GM10266 (cell line): ENCODE data around the gene DGKD.

Source experiments
- DNase-seq: peaks from one replicate; pipeline ENCODE4 v3.0.0; 2012; ENCODE audit errors: extremely low spot score
- CTCF ChIP-seq: IDR thresholded peaks from 2 replicates; pipeline ENCODE4 v1.5.1; 2012; ENCODE audit warnings: mild to moderate bottlenecking, low read depth; ENCODE audit not compliant: control insufficient read depth, insufficient read depth; ENCODE audit errors: missing control alignments

Gene DGKD

GRCh38 chr2:233338046-233338445 lies 16.2 kb upstream of the DGKD start:
- DNase-seq: no peak

GRCh38 chr2:233338812-233339368 lies 15.4 kb upstream of the DGKD start:
- no peak for TF ChIP-seq CTCF
- no peak for DNase-seq

More at GRCh38 chr2:233338046-233338445, 16.2 kb upstream of the DGKD start:
- no peak for TF ChIP-seq CTCF

GRCh38 chr2:233339427-233339826 lies 14.9 kb upstream of the DGKD start:
- no peak for DNase-seq
- TF ChIP-seq CTCF: no peak

DNA sequence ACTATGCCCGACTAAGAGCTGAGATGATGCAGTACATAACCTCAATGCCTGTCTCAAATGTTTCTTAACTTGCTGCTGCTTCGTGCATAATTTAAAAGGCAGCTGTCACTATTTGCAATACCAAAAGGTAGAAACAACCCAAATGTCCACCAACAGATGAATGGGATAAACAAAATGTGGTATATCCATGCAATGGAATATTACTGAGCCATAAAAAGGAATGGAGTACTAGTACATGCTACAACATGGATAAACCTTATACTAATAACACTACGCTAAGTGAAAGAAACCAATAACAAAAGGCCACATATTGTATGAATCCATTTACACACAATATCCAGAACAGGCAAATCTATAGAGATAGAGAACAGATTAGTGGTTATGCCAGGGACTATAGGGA lies 13.0 kb upstream of the DGKD start:
- DNase-seq: no peak
- TF ChIP-seq CTCF: no peak

- DNase-seq: no peak
- TF ChIP-seq CTCF: no peak
These were observed 12.0 kb upstream of the DGKD start for GRCh38 chr2:233342301-233342700.

DNA sequence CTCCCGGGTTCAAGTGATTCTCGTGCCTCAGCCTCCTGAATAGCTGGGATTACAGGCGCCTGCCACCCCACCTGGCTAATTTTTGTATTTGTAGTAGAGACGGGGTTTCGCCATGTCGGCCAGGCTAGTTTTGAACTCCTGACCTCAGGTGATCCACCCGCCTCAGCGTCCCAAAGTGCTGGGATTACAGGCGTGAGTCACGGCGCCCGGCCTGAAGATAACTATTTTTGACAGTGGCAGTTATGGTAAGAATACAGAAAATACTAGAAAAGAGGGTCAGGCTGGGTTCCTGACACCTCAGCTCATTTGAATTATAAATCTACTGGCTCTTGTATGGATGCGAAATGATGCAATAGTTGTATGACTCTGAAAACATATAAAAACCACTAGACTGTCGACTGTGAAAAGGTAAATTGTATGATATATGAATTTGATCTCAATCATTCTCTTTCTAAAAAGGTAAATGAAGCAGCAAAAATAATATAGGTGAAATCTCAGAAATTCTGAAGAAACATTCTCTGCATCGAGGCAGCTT lies 11.1 kb upstream of the DGKD start:
- TF ChIP-seq CTCF: no peak
- DNase-seq: no peak

GRCh38 chr2:233346376-233346775 lies 7.9 kb upstream of the DGKD start:
- no peak for DNase-seq
- no peak for TF ChIP-seq CTCF
